ENCODE data around the gene SLC25A48. TPM values are rescaled to one million over a fixed set of nuclear protein-coding genes. Genes with fewer than 3 reads are reported as not detected.

SLC25A48 gene
- total RNA-seq, 2 donors from 2014 or later, result 0.76 TPM; not detected in 1

Small RNA genes within 50 kb of the gene (microRNA-seq; reads per million reads assigned to microRNA genes)
- 0 reads per million in 2 donors for gene MIR5692C1

Other genes starting within 250 kb of the SLC25A48 start
- not detected for gene IL9, start 61.2 kb downstream of the SLC25A48 start, total RNA-seq
- not detected for gene LECT2, start 120.3 kb downstream of the SLC25A48 start, total RNA-seq
- gene TGFBI, start 194.3 kb downstream of the SLC25A48 start, total RNA-seq, result 100 to 1,000 TPM in 1 of 2 donors, 10 to 100 TPM in 1; 79.7 to 130 TPM

Data from left cardiac atrium (tissue), 2 donors.